NCI-H345 (cell line): Measurements from ENCODE around the gene GATA1.

Experiments
- DNase-seq: peaks from one replicate; lab custom pipeline; 2025; lab: John Stamatoyannopoulos, UW

The GATA1 gene

GRCh38 chrX:48786341-48786800 lies at the start of gene GATA1:
Gene GATA1, plus strand, starts transcription at chrX:48786590. Its CDS starts 4,520 bp downstream, at chrX:48791110.
- no peak for DNase-seq

- DNase-seq, result no peak
Observed at GRCh38 chrX:48736878-48737212, 49.5 kb upstream of the GATA1 start.

- peak; percentile 97 for DNase-seq
Observed at GRCh38 chrX:48737213-48737938, 49.0 kb upstream of the GATA1 start.

GRCh38 chrX:48737940-48738339 lies 48.5 kb upstream of the GATA1 start:
- DNase-seq, result no peak

GRCh38 chrX:48741834-48742233 lies 44.6 kb upstream of the GATA1 start:
- no peak for DNase-seq

GRCh38 chrX:48745222-48745621 lies 41.2 kb upstream of the GATA1 start:
- DNase-seq, result no peak

GRCh38 chrX:48747415-48748016 lies 38.9 kb upstream of the GATA1 start:
- no peak for DNase-seq

- no peak for DNase-seq
Observed at GRCh38 chrX:48749182-48749581, 37.2 kb upstream of the GATA1 start.

GRCh38 chrX:48751343-48751742 lies 35.0 kb upstream of the GATA1 start:
- DNase-seq, result no peak

GRCh38 chrX:48752498-48752897 lies 33.9 kb upstream of the GATA1 start:
- no peak for DNase-seq

- no peak for DNase-seq
Observed at GRCh38 chrX:48753708-48754228, 32.6 kb upstream of the GATA1 start.

GRCh38 chrX:48754238-48754637 lies 32.2 kb upstream of the GATA1 start:
- no peak for DNase-seq

- DNase-seq, result peak; percentile 74
Observed at GRCh38 chrX:48761674-48762471, 24.5 kb upstream of the GATA1 start, which contains the start of gene GLOD5. Gene GLOD5, plus strand, starts transcription at chrX:48761747. Its CDS starts 44 bp downstream, at chrX:48761791.

GRCh38 chrX:48769230-48769629 lies 17.2 kb upstream of the GATA1 start:
- DNase-seq, result no peak

GRCh38 chrX:48770296-48770695 lies 16.1 kb upstream of the GATA1 start:
- DNase-seq, result no peak

GRCh38 chrX:48772602-48773001 lies 13.8 kb upstream of the GATA1 start:
- no peak for DNase-seq

- DNase-seq, result no peak
Observed at GRCh38 chrX:48776818-48777439, 9.5 kb upstream of the GATA1 start.

GRCh38 chrX:48779399-48779798 lies 7.0 kb upstream of the GATA1 start:
- DNase-seq, result no peak

- DNase-seq, result no peak
Observed at GRCh38 chrX:48781705-48782104, 4.7 kb upstream of the GATA1 start.

- no peak for DNase-seq
Observed at GRCh38 chrX:48782216-48782615, 4.2 kb upstream of the GATA1 start.

- no peak for DNase-seq
Observed at GRCh38 chrX:48782795-48783194, 3.6 kb upstream of the GATA1 start.

GRCh38 chrX:48784726-48785125 lies 1.7 kb upstream of the GATA1 start:
- no peak for DNase-seq
